Keratinocyte (primary cell): ENCODE results near the gene SMAD3. TPM values are rescaled to one million over a fixed set of nuclear protein-coding genes. Genes with fewer than 3 reads are reported as not detected.
"Not testable (repeated sequence)": the region's sequence is repeated elsewhere in the genome, so short reads cannot be mapped to it uniquely, and the experiment has no call there.

ENCODE experiments used
- DNase-seq: peaks from one replicate; pipeline ENCODE4 v3.0.0-alpha.2; 2011; ENCODE audit warnings: low read depth, missing footprints, low spot score
- FAIRE-seq: peaks from 2 replicates; lab custom pipeline; 2011; peaks lifted over from hg19 to GRCh38; lab: Jason Lieb, UNC
- H2AFZ ChIP-seq: 2 replicates; pipeline ENCODE4 v1.6.0; 2012; ENCODE audit warnings: low read length, control low read depth, inconsistent platforms; ENCODE audit not compliant: control insufficient read depth
- H3K27ac ChIP-seq: 2 replicates; pipeline ENCODE4 v1.5.1; 2011; ENCODE audit warnings: low read length; ENCODE audit not compliant: control insufficient read depth, insufficient read depth
- H3K27me3 ChIP-seq: 3 replicates; pipeline ENCODE4 v1.6.0; 2011; ENCODE audit warnings: low read length; ENCODE audit not compliant: control insufficient read depth, insufficient read depth; ENCODE audit errors: extremely low read depth
- H3K36me3 ChIP-seq, 2 experiments: 2 replicates in 1 of 2; 3 replicates in 1 of 2; pipeline ENCODE4 v1.5.1; 2011; ENCODE audit warnings: low read length in 2 of 2, mild to moderate bottlenecking in 1 of 2; ENCODE audit not compliant: control insufficient read depth in 2 of 2, insufficient read depth in 2 of 2; ENCODE audit errors: extremely low read depth in 1 of 2
- H3K4me1 ChIP-seq: 3 replicates; pipeline ENCODE4 v1.5.1; 2011; ENCODE audit warnings: low read length; ENCODE audit not compliant: control insufficient read depth, insufficient read depth; ENCODE audit errors: extremely low read depth
- H3K4me2 ChIP-seq: 3 replicates; pipeline ENCODE4 v1.6.0; 2011; ENCODE audit warnings: low read depth, low read length; ENCODE audit not compliant: control insufficient read depth, insufficient read depth; ENCODE audit errors: extremely low read depth
- H3K4me3 ChIP-seq, 3 experiments: fragments of 200-600 bp in 1 of 3; sonication (generic) in 1 of 3; 2 replicates in 2 of 3; 3 replicates in 1 of 3; pipeline ENCODE4 v1.5.1; 2011 to 2016; ENCODE audit warnings: low read length in 3 of 3, mild to moderate bottlenecking in 3 of 3, control low read depth in 2 of 3, inconsistent platforms in 1 of 3, low read depth in 1 of 3, mixed read lengths in 1 of 3, mixed run types in 1 of 3, moderate library complexity in 1 of 3; ENCODE audit not compliant: control insufficient read depth in 2 of 3, insufficient read depth in 2 of 3; ENCODE audit errors: extremely low read depth in 1 of 3
- H3K79me2 ChIP-seq: 2 replicates; pipeline ENCODE4 v1.6.0; 2012; ENCODE audit warnings: low read length; ENCODE audit not compliant: control insufficient read depth, insufficient read depth
- H3K9ac ChIP-seq: 3 replicates; pipeline ENCODE4 v1.6.0; 2011; ENCODE audit warnings: low read length; ENCODE audit not compliant: control insufficient read depth, insufficient read depth; ENCODE audit errors: extremely low read depth
- H3K9me1 ChIP-seq: 3 replicates; pipeline ENCODE4 v1.6.0; 2011; ENCODE audit warnings: low read length; ENCODE audit not compliant: control insufficient read depth, insufficient read depth; ENCODE audit errors: extremely low read depth
- H3K9me3 ChIP-seq: 2 replicates; pipeline ENCODE4 v1.5.1; 2012; ENCODE audit warnings: low read depth, low read length; ENCODE audit not compliant: control insufficient read depth
- H4K20me1 ChIP-seq: 3 replicates; pipeline ENCODE4 v1.6.0; 2011; ENCODE audit warnings: low read length; ENCODE audit not compliant: control insufficient read depth, insufficient read depth; ENCODE audit errors: extremely low read depth
- CTCF ChIP-seq, 3 experiments: IDR thresholded peaks in 1 of 3; conservative IDR thresholded peaks in 1 of 3; optimal IDR thresholded peaks in 1 of 3; 2 replicates in 2 of 3; 3 replicates in 1 of 3; pipeline versions ENCODE3 to v1.5.1; 2011; ENCODE audit warnings: low read length in 3 of 3, mild to moderate bottlenecking in 3 of 3, moderate library complexity in 2 of 3, control low read depth in 1 of 3, inconsistent platforms in 1 of 3; ENCODE audit not compliant: insufficient read depth in 2 of 3; ENCODE audit errors: extremely low read depth in 1 of 3
- EZH2 ChIP-seq: IDR thresholded peaks from one replicate; pipeline ENCODE4 v1.6.1; 2012; ENCODE audit warnings: inconsistent platforms, mild to moderate bottlenecking, low read length, moderate library complexity
- dilution Hi-C: fragments of 300-500 bp; cut with MboI; formaldehyde crosslinking; loops from one replicate; pipeline ENCODE4 v1.7.0; 2020; ENCODE audit warnings: low sequenced_read_pairs; ENCODE audit not compliant: extremely low pct_ligation_motif_present
- polyA plus RNA-seq, 5 experiments: library from polyadenylated mRNA; depleted of rRNA in 3 of 5; stranded (reverse) in 3 of 5; stranded (forward) in 1 of 5; unstranded in 1 of 5; fragments of >200 nt; gene quantifications; 1 replicate in 1 of 5; 2 replicates in 3 of 5; 3 replicates in 1 of 5; pipeline versions ENCODE4 v1.2.1 to v1.2.3, GENCODE V29; 2011 to 2012; ENCODE audit warnings: missing spikeins in 2 of 5, low read depth in 1 of 5, low replicate concordance in 1 of 5

SMAD3 gene
- polyA plus RNA-seq, 1 donor (not counting 4 experiments of a cell fraction or from before 2014, with no cell fraction given) = 33.7 TPM

- Histone ChIP-seq H3K79me2 (peaks cover 66% of the 10 kb centered on the region), H3K4me3 (peak overlapping the region in 2 of 3 experiments; percentile 39 to 51), H3K9me1 (peaks cover 4% of the 10 kb centered on the region), H3K9me3 (no peaks in the 10 kb centered on the region), H3K9ac (peak overlapping the region; percentile 57), H4K20me1 (no peaks in the 10 kb centered on the region), H3K36me3 (peaks cover 3 to 9% of the 10 kb centered on the region in 2 experiments), H2AFZ (no peak overlapping the region), H3K4me2 (peak overlapping the region; percentile 77), H3K27ac (peak overlapping the region; percentile 96), H3K4me1 (peaks cover 64% of the 10 kb centered on the region), H3K27me3 (no peaks in the 10 kb centered on the region)
- DNase-seq (no peak), FAIRE-seq (peak; percentile 57)
- dilution Hi-C loops = no loop called here
- TF ChIP-seq EZH2 (no peak), CTCF (optimal IDR thresholded peaks at IDR 0.05 in 1 of 3, IDR thresholded peaks at IDR 0.05 in 1 of 3, conservative IDR thresholded peaks at IDR 0.05 in 1 of 3; ENCODE audit: extremely low read depth in 1 of 3, insufficient read depth in 2 of 3, low read length in 3 of 3) (no peak)
These were observed 84.8 kb downstream of the SMAD3 start for GRCh38 chr15:67150023-67150860.

- peaks cover 42% of the 10 kb centered on the region for H3K4me1 ChIP-seq
- dilution Hi-C loops = no loop called here
- H4K20me1 ChIP-seq = no peaks in the 10 kb centered on the region
- H3K9me3 ChIP-seq = no peaks in the 10 kb centered on the region
- no peak overlapping the region for H3K4me3 ChIP-seq
- peaks cover 4% of the 10 kb centered on the region for H3K9me1 ChIP-seq
- FAIRE-seq = no peak
- TF ChIP-seq EZH2 (no peak), CTCF (optimal IDR thresholded peaks at IDR 0.05 in 1 of 3, IDR thresholded peaks at IDR 0.05 in 1 of 3, conservative IDR thresholded peaks at IDR 0.05 in 1 of 3; ENCODE audit: extremely low read depth in 1 of 3, insufficient read depth in 2 of 3, low read length in 3 of 3) (no peak)
- no peak overlapping the region for H3K9ac ChIP-seq
- H3K27me3 ChIP-seq = no peaks in the 10 kb centered on the region
- no peak for DNase-seq
- H3K36me3 ChIP-seq = peaks cover 6 to 13% of the 10 kb centered on the region in 2 experiments
- no peak overlapping the region for H2AFZ ChIP-seq
- peak overlapping the region; percentile 23 for H3K27ac ChIP-seq
- H3K79me2 ChIP-seq = peaks cover 78% of the 10 kb centered on the region
- H3K4me2 ChIP-seq = no peak overlapping the region
These were observed 87.0 kb downstream of the SMAD3 start for GRCh38 chr15:67152429-67152828.

DNA sequence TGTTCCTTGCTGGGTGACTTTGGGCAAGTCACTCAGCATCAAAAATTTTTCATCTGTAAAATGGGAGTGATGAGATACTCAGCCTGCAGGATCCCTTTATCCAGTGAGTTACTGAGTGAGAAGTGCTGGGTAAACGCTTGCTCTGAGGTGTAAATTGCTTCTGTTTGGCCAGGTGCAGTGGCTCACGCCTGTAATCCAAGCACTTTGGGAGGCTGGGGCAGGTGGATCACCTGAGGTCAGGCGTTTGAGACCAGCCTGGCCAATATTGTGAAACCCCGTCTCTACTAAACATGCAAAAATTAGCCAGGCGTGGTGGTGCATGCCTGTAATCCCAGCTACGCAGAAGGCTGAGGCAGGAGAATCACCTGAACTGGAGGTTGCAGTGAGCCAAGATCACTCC, 87.6 kb downstream of the SMAD3 start:
- H3K9ac ChIP-seq, H3K9me3 ChIP-seq, H2AFZ ChIP-seq, H3K9me1 ChIP-seq, H3K27me3 ChIP-seq, H4K20me1 ChIP-seq, FAIRE-seq, dilution Hi-C loops, DNase-seq, H3K4me2 ChIP-seq, H3K4me3 ChIP-seq: not testable (repeated sequence)
- Histone ChIP-seq H3K27ac (peak overlapping the region; percentile 23), H3K36me3 (peaks cover 6 to 15% of the 10 kb centered on the region in 2 experiments), H3K79me2 (peaks cover 78% of the 10 kb centered on the region), H3K4me1 (peaks cover 36% of the 10 kb centered on the region)
